Natural killer cell treated with Interleukin-12 subunit alpha and Interleukin-12 subunit beta and Interleukin-15 and Interleukin-18, amount 100 ng/mL, for 72 hours (primary cell): ENCODE results near the gene DDX21. TPM values are rescaled to one million over a fixed set of nuclear protein-coding genes. Genes with fewer than 3 reads are reported as not detected.
"Not testable (repeated sequence)": the region's sequence is repeated elsewhere in the genome, so short reads cannot be mapped to it uniquely, and the experiment has no call there.

ENCODE experiments used
- ATAC-seq, 2 donors: fragments of 150-1000 bp; cut with Tn5 transposase in 1 of 2; sonication (Bioruptor Pico), chemical (Tn5 transposase) in 1 of 2; 2 replicates each; pipeline ENCODE4 v1.10.0; 2021
- DNase-seq: peaks from one replicate; pipeline ENCODE4 v3.0.0; 2022; ENCODE audit warnings: low spot score
- H3K27ac Mint-ChIP-seq, 2 donors: 1 replicate in 1 of 2; 2 replicates in 1 of 2; pipeline ENCODE4 v1.8.0; 2022; ENCODE audit warnings: mixed read lengths in 2 of 2, mild to moderate bottlenecking in 1 of 2, moderate library complexity in 1 of 2
- H3K27me3 Mint-ChIP-seq, 2 donors: 1 replicate in 1 of 2; 2 replicates in 1 of 2; pipeline ENCODE4 v1.8.0; 2022; ENCODE audit warnings: mixed read lengths in 2 of 2
- H3K36me3 Mint-ChIP-seq: one replicate; pipeline ENCODE4 v1.8.0; 2022; ENCODE audit warnings: mixed read lengths
- H3K4me1 Mint-ChIP-seq, 2 donors: 1 replicate in 1 of 2; 2 replicates in 1 of 2; pipeline ENCODE4 v1.8.0; 2022; ENCODE audit warnings: low read depth in 2 of 2, mixed read lengths in 2 of 2, mild to moderate bottlenecking in 1 of 2
- H3K4me3 Mint-ChIP-seq: one replicate; pipeline ENCODE4 v1.8.0; 2022; ENCODE audit warnings: mixed read lengths
- H3K9me3 Mint-ChIP-seq: 2 replicates; pipeline ENCODE4 v1.8.0; 2022; ENCODE audit warnings: mixed read lengths
- total RNA-seq, 2 donors: library from RNA; stranded (reverse); gene quantifications; one replicate each; pipeline ENCODE4 v1.2.3, GENCODE V29; 2022

Gene DDX21
- total RNA-seq, 2 donors from 2014 or later, result 173 to 209 TPM

DNA sequence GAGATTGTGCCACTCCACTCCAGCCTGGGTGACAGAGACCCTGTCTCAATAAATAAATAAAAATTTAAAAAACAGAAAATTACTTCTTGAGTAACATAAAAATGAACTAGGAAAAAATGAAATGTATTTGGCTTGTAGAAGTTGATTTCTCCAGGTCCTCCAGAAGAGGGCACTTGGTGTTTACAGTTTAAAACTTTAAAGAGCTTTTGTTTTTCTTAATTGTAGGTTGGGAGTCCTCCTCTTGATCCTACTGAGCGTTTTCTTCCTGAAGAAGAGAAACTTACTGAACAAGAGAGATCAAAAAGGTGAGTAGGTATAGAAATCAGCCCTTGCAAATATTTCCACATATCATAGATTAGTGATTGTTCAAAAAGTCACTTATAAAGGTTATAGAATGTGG lies 48.9 kb downstream of the DDX21 start:
- Mint-ChIP-seq H3K27ac (no peak overlapping the region), H3K36me3 (no peaks in the 10 kb centered on the region)
- DNase-seq, result no peak

DNA sequence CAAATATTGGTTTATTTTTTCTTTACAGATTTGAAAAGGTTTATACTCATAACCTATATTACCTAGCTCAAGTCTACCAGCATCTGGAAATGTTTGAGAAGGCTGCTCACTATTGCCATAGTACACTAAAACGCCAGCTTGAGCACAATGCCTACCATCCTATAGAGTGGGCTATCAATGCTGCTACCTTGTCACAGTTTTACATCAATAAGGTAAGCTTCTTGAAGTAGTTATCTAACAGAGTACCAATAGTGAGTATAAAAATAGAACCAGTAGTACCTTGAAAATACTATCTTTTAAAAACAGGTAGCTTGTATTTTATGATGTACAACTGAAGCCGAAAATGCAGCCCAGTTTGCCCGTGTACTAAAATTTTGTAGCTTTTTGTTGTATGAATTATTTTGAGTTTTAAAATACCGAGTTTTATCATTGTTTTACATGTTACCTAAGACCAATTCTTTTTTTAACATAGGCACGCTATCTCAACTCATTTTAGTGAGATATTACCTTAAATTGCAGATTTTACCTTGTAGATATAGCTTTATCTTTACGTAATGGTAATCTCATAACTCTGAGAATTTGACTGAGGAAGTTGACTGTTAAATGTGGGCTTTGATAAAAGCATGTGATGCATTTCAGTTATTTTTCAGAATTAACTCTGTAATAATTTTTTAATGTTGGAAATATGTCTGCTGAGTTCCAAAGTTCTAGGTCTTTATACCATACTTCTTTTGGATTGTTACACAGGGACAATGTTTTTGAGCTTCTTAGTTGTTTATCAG lies 49.9 kb downstream of the DDX21 start:
- Mint-ChIP-seq H3K4me1 (no peaks in the 10 kb centered on the region), H3K27ac (no peak overlapping the region), H3K9me3 (no peaks in the 10 kb centered on the region), H3K36me3 (no peaks in the 10 kb centered on the region), H3K4me3 (no peak overlapping the region), H3K27me3 (no peaks in the 10 kb centered on the region)
- DNase-seq (no peak), ATAC-seq (no peak)

More for the DNA sequence above, 48.9 kb downstream of the DDX21 start:
- H3K9me3 Mint-ChIP-seq, result no peaks in the 10 kb centered on the region
- no peak for ATAC-seq
- no peaks in the 10 kb centered on the region for H3K4me1 Mint-ChIP-seq
- no peaks in the 10 kb centered on the region for H3K27me3 Mint-ChIP-seq
- no peak overlapping the region for H3K4me3 Mint-ChIP-seq

DNA sequence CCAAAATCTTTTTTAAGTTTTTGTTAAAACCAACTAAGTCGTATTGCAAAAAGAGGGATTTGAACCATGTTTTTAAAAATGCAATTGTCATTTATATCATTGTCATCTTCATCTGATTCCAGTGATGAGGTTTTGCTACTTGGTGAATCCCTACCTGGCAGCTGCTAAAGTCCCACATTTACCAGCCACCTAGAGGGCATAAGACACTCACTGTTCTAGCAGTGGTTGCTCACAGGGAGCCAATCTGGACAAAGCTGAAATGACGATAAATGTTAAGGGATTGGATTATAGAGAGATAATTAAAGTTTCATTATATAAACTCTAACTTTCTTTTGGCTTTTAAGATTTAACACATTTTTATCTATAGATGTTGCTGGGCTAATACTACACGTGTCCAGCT lies 51.3 kb downstream of the DDX21 start:
- no peaks in the 10 kb centered on the region for H3K4me1 Mint-ChIP-seq
- ATAC-seq, result no peak
- DNase-seq, result no peak
- no peaks in the 10 kb centered on the region for H3K9me3 Mint-ChIP-seq
- no peak overlapping the region for H3K4me3 Mint-ChIP-seq
- H3K27ac Mint-ChIP-seq, result no peak overlapping the region
- H3K36me3 Mint-ChIP-seq, result no peaks in the 10 kb centered on the region
- H3K27me3 Mint-ChIP-seq, result no peaks in the 10 kb centered on the region

DNA sequence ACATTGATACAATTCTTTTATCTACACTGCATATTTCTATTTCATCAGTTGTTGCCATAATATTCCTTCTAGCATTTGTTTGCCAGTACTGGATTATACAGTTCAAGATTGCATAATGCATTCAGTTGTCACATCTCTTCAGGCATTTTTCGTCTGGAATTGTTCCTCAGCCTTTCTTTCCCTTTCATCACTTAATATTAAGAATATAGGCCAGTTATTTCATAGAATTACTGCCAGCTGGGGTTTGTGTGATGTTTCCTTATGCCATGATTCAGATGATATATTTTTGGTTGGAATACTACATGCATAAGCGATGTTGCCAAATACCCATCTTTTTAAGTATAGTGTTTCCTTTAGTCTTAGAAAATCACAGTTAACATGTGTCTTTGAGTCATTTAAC lies 53.4 kb downstream of the DDX21 start:
- DNase-seq (no peak), ATAC-seq (no peak)
- peaks cover 7% of the 10 kb centered on the region for H3K36me3 Mint-ChIP-seq
- no peak overlapping the region for H3K4me3 Mint-ChIP-seq
- no peaks in the 10 kb centered on the region for H3K27me3 Mint-ChIP-seq
- no peaks in the 10 kb centered on the region for H3K9me3 Mint-ChIP-seq
- H3K27ac Mint-ChIP-seq, result no peak overlapping the region
- peaks cover 11 to 12% of the 10 kb centered on the region in 2 donors for H3K4me1 Mint-ChIP-seq

DNA sequence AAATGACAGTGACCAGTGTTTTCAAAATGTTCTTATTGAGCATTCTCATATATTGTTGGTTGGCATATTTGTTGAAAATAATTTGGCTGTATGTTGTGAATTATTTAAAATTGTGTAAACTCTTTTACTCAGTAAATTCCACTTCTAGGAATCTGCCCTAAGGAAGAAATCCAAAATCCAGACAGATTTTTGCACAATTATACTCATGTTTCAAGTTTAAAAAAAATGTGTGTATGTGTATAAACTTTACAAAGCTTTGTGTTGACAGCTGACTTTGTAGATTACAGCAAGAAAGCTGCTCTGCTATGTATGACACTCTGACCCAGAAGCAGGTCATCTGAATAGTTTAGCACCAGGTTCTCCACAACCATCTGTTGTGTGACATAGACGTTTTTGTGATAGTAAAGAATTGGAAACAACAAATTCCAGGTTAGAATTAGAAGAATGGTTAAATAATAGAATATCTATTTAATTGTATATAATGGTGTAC lies 54.2 kb downstream of the DDX21 start:
- H3K36me3 Mint-ChIP-seq, result peaks cover 7% of the 10 kb centered on the region
- DNase-seq (no peak), ATAC-seq (no peak)
- H3K9me3 Mint-ChIP-seq, result no peaks in the 10 kb centered on the region
- no peak overlapping the region for H3K27ac Mint-ChIP-seq
- peaks cover 11 to 12% of the 10 kb centered on the region in 2 donors for H3K4me1 Mint-ChIP-seq
- H3K4me3 Mint-ChIP-seq, result no peak overlapping the region
- no peaks in the 10 kb centered on the region for H3K27me3 Mint-ChIP-seq

DNA sequence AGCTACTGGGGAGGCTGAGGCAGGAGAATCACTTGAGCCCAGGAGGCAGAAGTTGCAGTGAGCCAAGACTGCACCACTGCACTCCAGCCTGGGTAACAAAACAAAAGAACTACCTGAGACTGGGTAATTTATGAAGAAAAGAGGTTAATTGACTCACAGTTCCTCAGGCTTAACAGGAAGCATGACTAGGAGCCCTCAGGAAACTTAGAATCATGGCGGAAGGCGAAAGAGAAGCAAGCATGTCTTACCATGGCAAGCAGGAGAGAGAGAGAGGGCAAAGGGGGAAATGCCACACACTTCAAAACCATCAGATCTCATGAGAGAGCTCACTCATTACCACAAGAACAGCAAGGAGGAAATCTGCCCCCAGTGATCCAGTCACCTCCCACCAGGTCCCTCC lies 56.8 kb downstream of the DDX21 start:
- DNase-seq, ATAC-seq, H3K36me3 Mint-ChIP-seq, H3K27me3 Mint-ChIP-seq, H3K9me3 Mint-ChIP-seq: not testable (repeated sequence)
- Mint-ChIP-seq H3K4me1 (peaks cover 11 to 12% of the 10 kb centered on the region in 2 donors), H3K4me3 (peak overlapping the region; percentile 14), H3K27ac (peak overlapping the region; percentile 57 to 72)

DNA sequence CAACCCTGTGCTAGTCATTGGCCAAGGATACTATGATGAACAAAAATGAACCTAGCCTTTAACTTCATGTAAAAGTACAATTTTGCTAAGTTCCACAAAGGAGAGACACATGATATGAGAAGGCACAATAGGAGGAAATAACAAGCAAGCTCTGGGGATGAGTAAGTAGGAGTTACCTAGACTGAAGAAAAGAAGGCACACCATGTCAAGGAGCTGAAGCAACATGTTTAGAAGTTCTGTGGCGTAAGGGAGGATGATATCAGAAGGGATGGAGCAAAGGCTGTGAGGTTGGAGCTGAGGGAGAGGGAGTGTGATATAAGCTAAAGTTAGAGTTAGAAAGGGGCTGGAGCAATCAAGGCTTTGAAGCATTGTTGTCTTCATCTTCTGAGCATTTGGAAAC lies 58.2 kb downstream of the DDX21 start:
- DNase-seq (no peak), ATAC-seq (no peak)
- Mint-ChIP-seq H3K36me3 (peaks cover 7% of the 10 kb centered on the region), H3K27ac (peak overlapping the region in 1 of 2 donors; percentile 9), H3K4me3 (no peak overlapping the region), H3K27me3 (no peaks in the 10 kb centered on the region), H3K4me1 (peaks cover 11 to 16% of the 10 kb centered on the region in 2 donors), H3K9me3 (no peaks in the 10 kb centered on the region)

DNA sequence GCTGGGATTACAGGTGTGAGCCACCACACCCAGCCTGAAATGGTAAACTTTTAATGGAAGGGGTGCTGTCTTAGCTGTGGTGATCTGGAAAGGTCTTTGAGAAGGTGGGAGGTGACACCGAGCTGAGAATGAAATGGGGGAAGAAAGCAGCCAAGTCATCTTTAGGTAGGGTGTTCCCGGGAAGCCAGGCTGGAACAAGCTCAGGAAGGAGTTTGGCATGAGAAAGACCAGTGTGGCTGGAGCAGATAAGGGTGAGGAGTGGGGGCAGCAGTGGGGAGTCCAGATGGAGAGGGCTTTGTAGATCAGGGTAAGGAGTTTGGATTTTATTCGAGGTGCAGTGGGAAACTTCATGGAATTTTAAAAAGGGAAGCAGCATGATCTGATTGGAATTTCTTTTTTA lies 62.6 kb downstream of the DDX21 start:
- H3K36me3 Mint-ChIP-seq, result no peaks in the 10 kb centered on the region
- H3K9me3 Mint-ChIP-seq, result no peaks in the 10 kb centered on the region
- H3K27ac Mint-ChIP-seq, result peak overlapping the region in 1 of 2 donors; percentile 62
- ATAC-seq (no peak), DNase-seq (no peak)
- no peaks in the 10 kb centered on the region for H3K27me3 Mint-ChIP-seq
- no peak overlapping the region for H3K4me3 Mint-ChIP-seq
- peaks cover 3 to 13% of the 10 kb centered on the region in 2 donors for H3K4me1 Mint-ChIP-seq

DNA sequence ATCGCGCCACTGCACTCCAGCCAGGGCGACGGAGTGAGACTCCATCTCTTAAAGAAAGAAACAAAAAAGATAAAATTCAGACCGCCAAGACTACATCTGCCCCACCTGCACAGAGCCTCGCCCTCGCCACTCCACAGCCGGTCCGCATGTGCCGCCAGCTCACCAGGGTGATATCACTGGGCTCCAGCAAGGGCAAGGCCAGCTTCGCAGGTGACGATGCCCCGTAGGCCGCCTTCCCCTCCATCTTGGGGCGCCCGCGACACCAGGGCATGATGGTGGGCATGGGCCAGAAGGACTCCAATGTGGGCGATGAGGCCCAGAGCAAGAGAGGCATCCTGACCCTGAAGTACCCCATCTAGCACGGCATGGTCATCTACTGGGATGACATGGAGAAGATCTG lies 66.6 kb downstream of the DDX21 start:
- Mint-ChIP-seq H3K9me3 (no peaks in the 10 kb centered on the region), H3K36me3 (no peaks in the 10 kb centered on the region), H3K4me1 (peaks cover 11 to 17% of the 10 kb centered on the region in 2 donors), H3K4me3 (no peak overlapping the region), H3K27ac (no peak overlapping the region), H3K27me3 (no peaks in the 10 kb centered on the region)
- DNase-seq (no peak), ATAC-seq (no peak)

DNA sequence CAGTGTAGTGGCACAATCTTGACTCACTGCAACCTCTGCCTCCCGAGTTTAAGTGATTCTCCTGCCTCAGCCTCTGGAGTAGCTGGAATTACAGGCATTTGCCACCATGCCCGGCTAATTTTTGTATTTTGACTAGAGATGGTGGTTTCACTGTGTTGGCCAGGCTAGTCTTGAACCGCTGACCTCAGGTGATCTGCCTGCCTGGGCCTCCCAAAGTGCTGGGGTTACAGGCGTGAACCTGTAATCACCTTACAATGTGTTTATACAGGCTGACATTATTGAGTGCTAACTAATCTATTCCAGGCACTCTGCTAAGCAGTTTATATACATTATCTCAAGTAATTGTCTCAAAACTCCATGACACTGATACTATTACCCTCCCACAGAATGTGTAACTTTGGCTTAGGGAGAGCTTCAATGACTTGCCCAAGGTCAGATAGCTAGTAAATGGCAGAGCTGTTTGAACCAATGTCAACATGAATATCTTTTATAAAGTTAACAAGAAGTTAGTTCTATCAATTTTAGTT lies 69.5 kb downstream of the DDX21 start:
- DNase-seq, result no peak
- H3K4me1 Mint-ChIP-seq, result peaks cover 20 to 23% of the 10 kb centered on the region in 2 donors
- H3K36me3 Mint-ChIP-seq, result no peaks in the 10 kb centered on the region
- no peak overlapping the region for H3K4me3 Mint-ChIP-seq
- peak overlapping the region in 1 of 2 donors; percentile 78 for H3K27ac Mint-ChIP-seq
- no peaks in the 10 kb centered on the region for H3K27me3 Mint-ChIP-seq
- no peak for ATAC-seq
- no peaks in the 10 kb centered on the region for H3K9me3 Mint-ChIP-seq

DNA sequence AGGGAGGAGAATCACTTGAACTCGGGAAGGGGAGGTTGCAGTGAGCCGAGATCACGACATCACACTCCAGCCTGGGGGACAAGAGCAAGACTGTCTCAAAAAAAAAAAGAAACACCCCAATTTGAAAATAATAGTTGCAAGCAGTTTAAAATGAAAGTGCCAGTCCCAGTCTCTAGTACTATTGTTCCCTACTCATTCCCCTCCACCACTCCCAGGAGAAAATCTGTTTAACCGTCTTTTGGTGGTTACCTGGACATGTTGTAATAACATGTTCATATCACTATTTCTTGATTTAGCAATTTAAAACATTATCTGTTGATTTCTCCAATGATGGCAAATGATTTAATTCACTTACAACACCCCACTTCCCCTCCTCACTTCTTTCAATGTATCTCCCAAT lies 77.3 kb downstream of the DDX21 start:
- H3K27me3 Mint-ChIP-seq, result no peaks in the 10 kb centered on the region
- no peak for ATAC-seq
- H3K4me1 Mint-ChIP-seq, result peaks cover 15 to 16% of the 10 kb centered on the region in 2 donors
- H3K27ac Mint-ChIP-seq, result peak overlapping the region in 1 of 2 donors; percentile 26
- no peak overlapping the region for H3K4me3 Mint-ChIP-seq
- no peak for DNase-seq
- H3K9me3 Mint-ChIP-seq, result no peaks in the 10 kb centered on the region
- H3K36me3 Mint-ChIP-seq, result no peaks in the 10 kb centered on the region

Other genes starting within 250 kb of the DDX21 start
- 100 to 1,000 TPM in 1 of 2 donors, 10 to 100 TPM in 1; 81.8 to 155 TPM for gene CCAR1, start 234.9 kb upstream of the DDX21 start, total RNA-seq
- gene STOX1, start 128.6 kb upstream of the DDX21 start, total RNA-seq, result under 1 TPM; 0.19 to 0.50 TPM
- 10 to 100 TPM; 39.6 to 47.6 TPM for gene DDX50, start 54.9 kb upstream of the DDX21 start, total RNA-seq
- 10 to 100 TPM; 13.4 to 14.3 TPM for gene KIFBP, start 32.6 kb downstream of the DDX21 start, total RNA-seq
- 100 to 1,000 TPM; 268 to 486 TPM for gene SRGN, start 131.9 kb downstream of the DDX21 start, total RNA-seq
- gene VPS26A, start 168.0 kb downstream of the DDX21 start, total RNA-seq, result 10 to 100 TPM; 38.8 to 54.8 TPM
- 10 to 100 TPM; 41.1 to 60.8 TPM for gene SUPV3L1, start 224.1 kb downstream of the DDX21 start, total RNA-seq